Breast epithelium (tissue), 4 donors: ENCODE measurements around the gene TRPM3. TPM values are rescaled to one million over a fixed set of nuclear protein-coding genes. Genes with fewer than 3 reads are reported as not detected.

Experiments used
- DNase-seq, 2 donors: peaks; one replicate each; pipeline ENCODE4 v3.0.0-alpha.2; 2019; ENCODE audit warnings: low spot score in 2 of 2
- H3K27ac ChIP-seq, 2 donors: fragments of 200-600 bp; sonication (generic) in 1 of 2; one replicate each; pipeline ENCODE4 v1.5.1; 2016 to 2019; ENCODE audit warnings: mild to moderate bottlenecking in 1 of 2
- H3K27me3 ChIP-seq, 2 donors: fragments of 200-600 bp; sonication (generic) in 1 of 2; one replicate each; pipeline versions ENCODE4 v1.5.1 to v1.6.0; 2017 to 2019; ENCODE audit warnings: control low read depth in 1 of 2, mild to moderate bottlenecking in 1 of 2
- H3K36me3 ChIP-seq: fragments of 200-600 bp; one replicate; pipeline ENCODE4 v1.5.1; 2019
- H3K4me1 ChIP-seq, 2 donors: fragments of 200-600 bp; sonication (generic); one replicate each; pipeline ENCODE4 v1.5.1; 2016 to 2019; ENCODE audit warnings: control low read depth in 1 of 2
- H3K4me3 ChIP-seq, 3 donors: fragments of 200-600 bp; sonication (generic); 1 replicate in 2 of 3; 2 replicates in 1 of 3; pipeline ENCODE4 v1.5.1; 2016 to 2019; ENCODE audit warnings: mild to moderate bottlenecking in 3 of 3, moderate library complexity in 2 of 3
- H3K9me3 ChIP-seq, 2 donors: fragments of 200-600 bp; sonication (generic) in 1 of 2; one replicate each; pipeline ENCODE4 v1.5.1; 2016 to 2019; ENCODE audit warnings: control low read depth in 1 of 2
- POLR2A ChIP-seq: fragments of 450-650 bp; IDR thresholded peaks from one replicate; pipeline ENCODE4 v1.6.1; 2016; ENCODE audit warnings: antibody characterized with exemption, mild to moderate bottlenecking, moderate library complexity
- POLR2AphosphoS5 ChIP-seq, 3 donors: sonication (generic); formaldehyde crosslinking; IDR thresholded peaks; one replicate each; pipeline ENCODE4 v1.6.1; 2017; ENCODE audit warnings: antibody characterized with exemption in 3 of 3
- intact Hi-C: fragments of 100-400 bp; cut with DNase I; formaldehyde crosslinking; loops from one replicate; pipeline ENCODE4 v1.15.1; 2023; ENCODE audit warnings: low total_unique reads
- total RNA-seq, 3 donors: library from RNA; depleted of rRNA; stranded (reverse); fragments of >200 nt; gene quantifications; one replicate each; pipeline ENCODE4 v1.1.0, GENCODE V29; 2016
- TF ChIP-seq, protein P1 (sequence below), 3 donors: fragments of 450-650 bp; IDR thresholded peaks; one replicate each; pipeline ENCODE4 v1.5.1; 2016 to 2017; ENCODE audit warnings: antibody characterized with exemption in 3 of 3, mild to moderate bottlenecking in 3 of 3, moderate library complexity in 3 of 3

The TRPM3 gene
- total RNA-seq, 3 donors from 2014 or later = 0.33 to 0.88 (median 0.64) TPM

DNA sequence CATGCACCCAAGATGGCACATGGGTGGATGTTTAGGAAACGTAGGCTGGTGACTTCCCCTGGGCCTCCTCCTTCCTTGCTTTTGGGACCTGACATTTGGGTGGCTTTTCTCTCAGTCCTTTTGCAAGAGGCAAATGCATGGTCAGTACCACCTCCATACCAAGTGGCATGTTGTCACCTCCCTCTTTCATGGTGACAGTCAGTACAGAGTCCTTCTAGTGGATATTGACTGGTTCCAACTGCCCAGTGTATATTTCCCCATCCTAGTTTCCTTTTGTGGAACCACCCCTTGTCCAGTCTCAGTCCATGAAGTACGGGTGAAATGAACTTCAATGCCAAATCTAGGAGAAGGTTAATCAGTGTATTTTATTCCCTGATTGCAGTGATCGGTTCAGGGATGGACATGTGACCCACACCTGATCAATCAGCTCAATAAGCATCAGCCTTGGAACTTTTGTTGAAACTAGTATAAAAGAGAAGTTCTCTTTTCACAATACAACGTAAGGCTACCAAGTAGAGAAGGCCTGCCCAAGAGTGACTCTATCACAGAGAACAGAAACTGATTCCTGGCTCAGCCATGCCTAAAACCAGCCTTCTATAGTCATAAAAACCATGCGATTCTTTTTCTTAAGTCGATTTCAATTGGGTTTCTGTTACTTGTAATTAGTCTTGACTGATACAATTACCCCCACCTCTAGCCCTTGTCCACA is 563.6 kb downstream of the TRPM3 start:
- Histone ChIP-seq H3K9me3 (no peaks in the 10 kb centered on the region), H3K27ac (no peak overlapping the region), H3K4me1 (peaks cover 0 to 7% of the 10 kb centered on the region in 2 donors), H3K36me3 (no peaks in the 10 kb centered on the region), H3K27me3 (no peaks in the 10 kb centered on the region), H3K4me3 (no peak overlapping the region)
- intact Hi-C loops = no loop called here
- no peak for TF ChIP-seq POLR2AphosphoS5 (IDR thresholded peaks at IDR 0.05)
- TF ChIP-seq POLR2A = no peak
- TF ChIP-seq, protein P1, sequence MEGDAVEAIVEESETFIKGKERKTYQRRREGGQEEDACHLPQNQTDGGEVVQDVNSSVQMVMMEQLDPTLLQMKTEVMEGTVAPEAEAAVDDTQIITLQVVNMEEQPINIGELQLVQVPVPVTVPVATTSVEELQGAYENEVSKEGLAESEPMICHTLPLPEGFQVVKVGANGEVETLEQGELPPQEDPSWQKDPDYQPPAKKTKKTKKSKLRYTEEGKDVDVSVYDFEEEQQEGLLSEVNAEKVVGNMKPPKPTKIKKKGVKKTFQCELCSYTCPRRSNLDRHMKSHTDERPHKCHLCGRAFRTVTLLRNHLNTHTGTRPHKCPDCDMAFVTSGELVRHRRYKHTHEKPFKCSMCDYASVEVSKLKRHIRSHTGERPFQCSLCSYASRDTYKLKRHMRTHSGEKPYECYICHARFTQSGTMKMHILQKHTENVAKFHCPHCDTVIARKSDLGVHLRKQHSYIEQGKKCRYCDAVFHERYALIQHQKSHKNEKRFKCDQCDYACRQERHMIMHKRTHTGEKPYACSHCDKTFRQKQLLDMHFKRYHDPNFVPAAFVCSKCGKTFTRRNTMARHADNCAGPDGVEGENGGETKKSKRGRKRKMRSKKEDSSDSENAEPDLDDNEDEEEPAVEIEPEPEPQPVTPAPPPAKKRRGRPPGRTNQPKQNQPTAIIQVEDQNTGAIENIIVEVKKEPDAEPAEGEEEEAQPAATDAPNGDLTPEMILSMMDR (IDR thresholded peaks at IDR 0.05) = no peak
- no peak for DNase-seq

DNA sequence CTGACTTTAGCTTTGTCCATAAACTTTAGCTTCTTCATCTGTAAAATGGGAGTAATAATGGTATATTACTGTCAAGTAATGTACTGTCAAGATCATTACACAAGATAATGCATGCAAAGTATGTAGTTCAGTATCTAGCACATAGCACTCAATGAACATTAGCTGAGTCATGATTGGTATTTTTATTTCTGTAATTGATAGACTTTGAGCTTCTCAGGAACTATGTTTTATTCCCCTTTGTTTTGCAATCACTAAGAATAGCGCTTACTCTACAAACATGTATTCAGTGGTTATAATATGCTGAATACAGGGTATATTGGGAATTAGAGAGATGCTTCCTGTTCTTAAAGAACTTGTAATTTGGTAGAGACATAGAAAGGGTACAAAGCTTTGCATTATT is 564.6 kb downstream of the TRPM3 start:
- H3K9me3 ChIP-seq = no peaks in the 10 kb centered on the region
- DNase-seq = no peak
- no peak for TF ChIP-seq POLR2A
- TF ChIP-seq POLR2AphosphoS5 (IDR thresholded peaks at IDR 0.05) = no peak
- TF ChIP-seq, protein P1 (IDR thresholded peaks at IDR 0.05) = no peak
- H3K4me3 ChIP-seq = no peak overlapping the region
- intact Hi-C loops = no loop called here
- no peaks in the 10 kb centered on the region for H3K36me3 ChIP-seq
- no peaks in the 10 kb centered on the region for H3K27me3 ChIP-seq
- H3K27ac ChIP-seq = no peak overlapping the region
- H3K4me1 ChIP-seq = peaks cover 0 to 7% of the 10 kb centered on the region in 2 donors

DNA sequence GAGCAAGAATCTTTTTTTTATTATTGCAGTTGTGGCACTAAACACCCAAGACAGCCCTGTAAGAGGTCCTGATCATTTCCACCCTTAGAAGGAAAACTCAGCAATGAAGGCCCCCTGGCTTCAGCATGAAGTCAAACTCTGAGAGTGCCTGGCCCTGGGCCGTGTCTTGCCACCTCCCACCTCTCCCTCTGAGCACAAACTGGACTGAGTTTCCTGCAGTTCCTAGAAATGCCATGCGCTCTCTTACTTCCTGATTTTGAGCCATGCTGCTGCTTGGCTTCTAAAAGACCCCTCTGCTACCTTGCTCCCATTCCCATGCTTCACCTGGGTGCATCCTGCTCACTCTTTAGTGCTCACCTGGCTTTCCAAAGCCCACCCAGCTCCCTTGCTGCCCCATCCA is 566.5 kb downstream of the TRPM3 start:
- TF ChIP-seq, protein P1 (IDR thresholded peaks at IDR 0.05) = no peak
- TF ChIP-seq POLR2A (no peak), POLR2AphosphoS5 (IDR thresholded peaks at IDR 0.05) (no peak)
- H3K27ac ChIP-seq = peak overlapping the region; percentile 85 to 89
- H3K27me3 ChIP-seq = no peaks in the 10 kb centered on the region
- intact Hi-C loops = no loop called here
- H3K4me3 ChIP-seq = no peak overlapping the region
- H3K4me1 ChIP-seq = peaks cover 0 to 7% of the 10 kb centered on the region in 2 donors
- no peaks in the 10 kb centered on the region for H3K9me3 ChIP-seq
- no peaks in the 10 kb centered on the region for H3K36me3 ChIP-seq
- DNase-seq = no peak

DNA sequence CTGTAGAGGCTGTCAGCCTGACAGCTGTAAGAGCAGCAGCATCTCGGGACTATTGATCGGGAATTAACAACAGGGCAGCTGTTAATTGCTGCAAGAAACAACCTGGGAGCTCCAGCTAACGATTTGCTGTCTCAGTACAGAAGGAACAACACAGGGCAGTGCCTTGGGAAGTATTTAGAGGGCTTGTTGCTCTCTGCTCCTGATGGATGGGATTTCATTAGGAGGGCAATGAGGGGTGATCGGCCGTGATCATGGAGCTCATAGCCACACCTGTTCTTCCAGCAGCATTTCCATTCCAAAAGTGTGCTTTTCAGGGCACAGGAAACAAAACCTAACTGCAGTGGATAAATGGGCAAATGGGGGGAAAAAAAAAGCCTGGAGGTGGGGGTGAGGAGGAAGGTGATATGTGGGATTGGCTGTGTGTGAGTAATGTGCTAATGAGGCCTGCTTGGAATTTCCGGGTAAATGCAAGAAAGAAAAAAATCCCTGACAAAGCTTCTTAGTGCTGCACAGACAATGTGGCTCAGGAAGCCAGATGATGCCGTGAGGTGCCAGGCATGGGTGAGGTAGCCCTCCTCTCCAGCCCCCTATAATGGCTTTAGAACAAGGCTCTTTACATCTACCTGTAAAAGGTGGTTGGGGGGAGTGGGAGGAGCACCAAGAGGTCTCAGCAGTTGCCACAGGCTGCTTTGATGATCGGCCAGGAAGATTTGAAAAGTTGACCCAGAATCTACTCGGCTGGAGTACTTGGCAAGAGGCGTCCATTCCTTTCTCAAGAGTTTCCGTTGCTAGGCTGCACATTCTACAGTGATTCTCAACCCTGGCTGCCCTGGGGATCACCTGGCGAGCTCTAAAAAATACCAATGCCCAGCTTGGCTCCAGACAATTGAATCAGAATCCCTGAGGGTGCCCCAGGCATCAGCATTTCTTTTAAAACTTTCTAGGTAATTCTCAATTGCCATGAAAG is 567.4 kb downstream of the TRPM3 start:
- peak in 1 of 2 donors; percentile 86 for DNase-seq
- Histone ChIP-seq H3K4me3 (peak overlapping the region in 1 of 3 donors; percentile 45), H3K27me3 (no peaks in the 10 kb centered on the region)

More for the DNA sequence above, 567.4 kb downstream of the TRPM3 start:
- Histone ChIP-seq H3K27ac (peak overlapping the region; percentile 85 to 89), H3K9me3 (no peaks in the 10 kb centered on the region), H3K4me1 (peaks cover 0 to 7% of the 10 kb centered on the region in 2 donors), H3K36me3 (no peaks in the 10 kb centered on the region)
- intact Hi-C loops = no loop called here
- TF ChIP-seq, protein P1 (IDR thresholded peaks at IDR 0.05) = no peak
- no peak for TF ChIP-seq POLR2A
- TF ChIP-seq POLR2AphosphoS5 (IDR thresholded peaks at IDR 0.05) = peak in 2 of 3 donors; percentile 24 to 35
